ENCODE results near the gene IQSEC1. TPM values are rescaled to one million over a fixed set of nuclear protein-coding genes. Genes with fewer than 3 reads are reported as not detected.

IQSEC1 gene
- total and polyA plus RNA-seq, 2 of the 8 experiments (the other 6 are each of a cell fraction or from before 2014, with no cell fraction given) = 6.8 to 28.8 TPM

GRCh38 chr3:12852201-12852600 is 221.0 kb downstream of the IQSEC1 start:
- no peak overlapping the region for H3K27ac ChIP-seq (ENCODE audit: low read depth, low read length)
- no peak overlapping the region for H3K4me2 ChIP-seq (ENCODE audit: insufficient read depth in 1 of 2, low read depth in 2 of 2, low read length in 2 of 2)
- no peaks in the 10 kb centered on the region for H4K20me1 ChIP-seq (replicated peaks in 1 of 2; ENCODE audit: control insufficient read depth in 1 of 2, insufficient read depth in 2 of 2, low read length in 2 of 2)
- H3K9me3 ChIP-seq (ENCODE audit: insufficient read depth in 2 of 2, low read depth in 1 of 2, low read length in 1 of 2) = peaks cover 0 to 5% of the 10 kb centered on the region in 2 experiments; a peak in 2 of 4 replicates
- 95% methylated on average over 3 of the region's 3 CpGs; no CpG with 5 or more reads in 1 of the 2 experiments for WGBS, 2 experiments (ENCODE audit: extremely low coverage in 1 of 2, insufficient coverage in 1 of 2, insufficient read length in 1 of 2, insufficient replicate concordance in 2 of 2, low coverage in 1 of 2, low lambda C conversion rate in 2 of 2, missing lambda C conversion rate in 1 of 2)
- H4K91ac ChIP-seq (replicated peaks; ENCODE audit: insufficient read length, low read length) = no peak overlapping the region
- H3K23ac ChIP-seq (ENCODE audit: insufficient read length) = no peak overlapping the region
- H3K56ac ChIP-seq (replicated peaks; ENCODE audit: insufficient read length, low read depth, low read length) = no peak overlapping the region
- DNase-seq (ENCODE audit: low read depth in 1 of 2, low spot score in 2 of 2) = no peak
- ChIA-PET POLR2A (ENCODE audit: partially characterized antibody) (interaction anchor here (22.9 kb wide), 1 partner anchor 15 kb away, joined by 314 read pairs; the partner anchor contains the start of gene RPL32), CTCF (ENCODE audit: partially characterized antibody) (interaction anchor here (0.6 to 4.6 kb wide), 11 partner anchors 10 to 323 kb away, joined by 3 to 23 read pairs (median 3); partner anchors contain the start of gene RPL32)
- no peak overlapping the region for H2BK5ac ChIP-seq (ENCODE audit: low read depth, low read length)
- H3K4ac ChIP-seq (replicated peaks; ENCODE audit: insufficient read length, low read depth, low read length) = no peak overlapping the region
- H3K79me1 ChIP-seq (ENCODE audit: low read depth, low read length) = no peaks in the 10 kb centered on the region
- H2BK15ac ChIP-seq (ENCODE audit: low read length) = no peak overlapping the region
- no peak overlapping the region for H2AK5ac ChIP-seq (ENCODE audit: low read depth, low read length)
- H2BK12ac ChIP-seq (ENCODE audit: low read depth, low read length) = no peak overlapping the region
- no peak overlapping the region for H3K18ac ChIP-seq (ENCODE audit: extremely low read depth, low read length)
- no peaks in the 10 kb centered on the region for H3K79me2 ChIP-seq (ENCODE audit: control insufficient read depth in 1 of 2, insufficient read depth in 2 of 2, low read length in 2 of 2)
- TF ChIP-seq SIRT6 (IDR thresholded peaks at IDR 0.05; ENCODE audit: low read length) (no peak), CREB1 (IDR thresholded peaks at IDR 0.05) (no peak), SAP30 (IDR thresholded peaks at IDR 0.05; ENCODE audit: insufficient read depth, insufficient replicate concordance, low read length) (no peak), KDM1A (IDR thresholded peaks at IDR 0.05; ENCODE audit: borderline replicate concordance, low read length) (no peak), EP300 (IDR thresholded peaks at IDR 0.05; ENCODE audit: borderline replicate concordance in 1 of 2, low read depth in 2 of 2, low read length in 2 of 2) (no peak), E2F6 (IDR thresholded peaks at IDR 0.05) (no peak), JUN (IDR thresholded peaks at IDR 0.05; ENCODE audit: low read depth, low read length) (no peak)
- no peak overlapping the region for H3K9ac ChIP-seq (replicated peaks in 1 of 4; ENCODE audit: extremely low read depth in 1 of 4, low read depth in 3 of 4, low read length in 3 of 4)
- no peak overlapping the region for H3K4me3 ChIP-seq (ENCODE audit: extremely low read depth in 1 of 4, insufficient read depth in 2 of 4, low read depth in 3 of 4, low read length in 4 of 4)
- H2AFZ ChIP-seq (ENCODE audit: low read length) = no peak overlapping the region
- H3K14ac ChIP-seq (ENCODE audit: insufficient read length) = no peak overlapping the region
- no peak overlapping the region for H2BK20ac ChIP-seq (ENCODE audit: low read length)
- H3K4me1 ChIP-seq (replicated peaks in 1 of 4; ENCODE audit: control insufficient read depth in 3 of 4, insufficient read depth in 4 of 4, low read length in 3 of 4) = peaks cover 0 to 3% (median 0%) of the 10 kb centered on the region in 4 experiments; a peak in 2 of 7 replicates
- H3K23me2 ChIP-seq (ENCODE audit: low read depth, low read length) = no peaks in the 10 kb centered on the region
- H3K27me3 ChIP-seq (replicated peaks in 1 of 4; ENCODE audit: control insufficient read depth in 3 of 4, extremely low read depth in 1 of 4, insufficient read depth in 3 of 4, low read length in 3 of 4) = peaks cover 0 to 2% (median 0%) of the 10 kb centered on the region in 4 experiments; a peak in 1 of 7 replicates
- H4K8ac ChIP-seq (ENCODE audit: extremely low read depth, insufficient read depth, low read length) = no peak overlapping the region
- H4K5ac ChIP-seq (ENCODE audit: insufficient read length, low read depth, low read length) = no peak overlapping the region
- FAIRE-seq = no peak
- no peak overlapping the region for H2BK120ac ChIP-seq (replicated peaks; ENCODE audit: low read depth, low read length)
- no peaks in the 10 kb centered on the region for H3K36me3 ChIP-seq (ENCODE audit: control insufficient read depth in 2 of 4, insufficient read depth in 4 of 4, low read length in 3 of 4)
